ENCODE results near the gene WFS1.

- TF ChIP-seq POLR2A (IDR thresholded peaks at IDR 0.05; ENCODE audit: low read depth, low read length) (no peak), CTCF (conservative IDR thresholded peaks at IDR 0.05; ENCODE audit: low read depth, low read length) (no peak), RFX5 (IDR thresholded peaks at IDR 0.05; ENCODE audit: low read depth, low read length) (no peak), NFE2L2 (IDR thresholded peaks at IDR 0.05; ENCODE audit: low read depth, low read length) (no peak), RAD21 (IDR thresholded peaks at IDR 0.05; ENCODE audit: low read length) (no peak), RCOR1 (IDR thresholded peaks at IDR 0.05; ENCODE audit: insufficient replicate concordance, low read length) (no peak), MAFK (IDR thresholded peaks at IDR 0.05; ENCODE audit: low read depth, low read length) (no peak), FOS (IDR thresholded peaks at IDR 0.05; ENCODE audit: low read depth, low read length) (no peak), CEBPB (IDR thresholded peaks at IDR 0.05; ENCODE audit: low read depth, low read length) (no peak), BHLHE40 (IDR thresholded peaks at IDR 0.05; ENCODE audit: low read depth, low read length) (no peak)
Measured at GRCh38 chr4:6324999-6325787, 55.5 kb downstream of the WFS1 start.

All from IMR-90 (cell line).